ENCODE measurements around the gene CTNNA3.

DNA sequence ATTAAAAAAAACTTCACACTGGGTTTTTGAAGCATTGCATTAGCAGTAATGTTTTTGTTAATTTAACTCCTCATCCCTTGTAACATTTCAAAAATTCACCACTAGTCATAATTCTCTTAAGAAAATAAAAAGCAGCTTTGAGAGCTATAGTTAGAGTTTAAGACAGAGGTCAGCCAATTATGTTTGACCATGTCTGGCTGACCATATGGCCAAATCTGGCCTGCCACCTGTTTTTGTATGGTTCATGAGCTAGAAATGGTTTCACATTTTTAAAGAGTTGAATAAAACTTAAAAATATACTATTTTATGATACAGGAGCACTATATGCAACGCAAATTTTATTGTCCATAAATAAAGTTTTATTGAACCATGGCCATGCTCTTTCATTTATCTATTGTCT, 843.2 kb downstream of the CTNNA3 start:
- TF ChIP-seq, protein P1, sequence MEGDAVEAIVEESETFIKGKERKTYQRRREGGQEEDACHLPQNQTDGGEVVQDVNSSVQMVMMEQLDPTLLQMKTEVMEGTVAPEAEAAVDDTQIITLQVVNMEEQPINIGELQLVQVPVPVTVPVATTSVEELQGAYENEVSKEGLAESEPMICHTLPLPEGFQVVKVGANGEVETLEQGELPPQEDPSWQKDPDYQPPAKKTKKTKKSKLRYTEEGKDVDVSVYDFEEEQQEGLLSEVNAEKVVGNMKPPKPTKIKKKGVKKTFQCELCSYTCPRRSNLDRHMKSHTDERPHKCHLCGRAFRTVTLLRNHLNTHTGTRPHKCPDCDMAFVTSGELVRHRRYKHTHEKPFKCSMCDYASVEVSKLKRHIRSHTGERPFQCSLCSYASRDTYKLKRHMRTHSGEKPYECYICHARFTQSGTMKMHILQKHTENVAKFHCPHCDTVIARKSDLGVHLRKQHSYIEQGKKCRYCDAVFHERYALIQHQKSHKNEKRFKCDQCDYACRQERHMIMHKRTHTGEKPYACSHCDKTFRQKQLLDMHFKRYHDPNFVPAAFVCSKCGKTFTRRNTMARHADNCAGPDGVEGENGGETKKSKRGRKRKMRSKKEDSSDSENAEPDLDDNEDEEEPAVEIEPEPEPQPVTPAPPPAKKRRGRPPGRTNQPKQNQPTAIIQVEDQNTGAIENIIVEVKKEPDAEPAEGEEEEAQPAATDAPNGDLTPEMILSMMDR (IDR thresholded peaks at IDR 0.05), result no peak
- no peak for TF ChIP-seq SIN3A (IDR thresholded peaks at IDR 0.05; ENCODE audit: borderline replicate concordance, insufficient read depth, low read depth, low read length)
